Aorta (tissue), 5 donors: ENCODE results near the gene SELENBP1. TPM values are rescaled to one million over a fixed set of nuclear protein-coding genes. Genes with fewer than 3 reads are reported as not detected.

ENCODE experiments used
- ATAC-seq: fragments of 200-7000 bp; cut with Tn5 transposase; one replicate; pipeline ENCODE4 v1.9.1; 2022; ENCODE audit warnings: moderate library complexity; ENCODE audit not compliant: low FRiP score
- DNase-seq, 2 donors: peaks; one replicate each; pipeline ENCODE4 v3.0.0-alpha.2; 2020
- H3K27ac ChIP-seq, 2 donors: one replicate each; pipeline ENCODE4 v1.5.1; 2013; ENCODE audit warnings: low read length in 2 of 2, mild to moderate bottlenecking in 2 of 2, moderate library complexity in 2 of 2, control low read depth in 1 of 2, inconsistent platforms in 1 of 2, low read depth in 1 of 2
- H3K27me3 ChIP-seq, 2 donors: one replicate each; pipeline ENCODE4 v1.6.1; 2013; ENCODE audit warnings: control low read depth in 1 of 2, low read length in 1 of 2, mild to moderate bottlenecking in 1 of 2, moderate library complexity in 1 of 2; ENCODE audit not compliant: insufficient read depth in 2 of 2, control insufficient read depth in 1 of 2
- H3K36me3 ChIP-seq, 2 donors: one replicate each; pipeline ENCODE4 v1.6.1; 2013; ENCODE audit warnings: control low read depth in 1 of 2, low read length in 1 of 2, mild to moderate bottlenecking in 1 of 2; ENCODE audit not compliant: insufficient read depth in 2 of 2, control insufficient read depth in 1 of 2
- H3K4me1 ChIP-seq, 2 donors: one replicate each; pipeline ENCODE4 v1.6.1; 2013; ENCODE audit warnings: low read length in 2 of 2, control low read depth in 1 of 2, mild to moderate bottlenecking in 1 of 2, moderate library complexity in 1 of 2; ENCODE audit not compliant: insufficient read depth in 2 of 2, control insufficient read depth in 1 of 2
- H3K4me3 ChIP-seq, 2 donors: one replicate each; pipeline ENCODE4 v1.5.1; 2013; ENCODE audit warnings: low read length in 2 of 2, control low read depth in 1 of 2, mild to moderate bottlenecking in 1 of 2
- H3K9me3 ChIP-seq: one replicate; pipeline ENCODE4 v1.6.1; 2013; ENCODE audit warnings: mild to moderate bottlenecking, low read length; ENCODE audit not compliant: control insufficient read depth
- WGBS, 2 donors: extraction: QIAGEN DNeasy Blood & Tissue Kit; methylation state at CpG; one replicate each; pipeline ENCODE4 v1.1.7; 2013; 5-methylcytosine and 5-hydroxymethylcytosine counted together
- intact Hi-C, 2 donors: fragments of 100-400 bp; cut with DNase I; formaldehyde crosslinking; loops; one replicate each; pipeline versions ENCODE4 v1.14.2 to v1.15.0; 2022
- polyA plus RNA-seq, 2 donors: library from polyadenylated mRNA; stranded (reverse); fragments of 200-250 nt; gene quantifications; one replicate each; pipeline ENCODE4 v1.2.3, GENCODE V29; 2013
- total RNA-seq, 2 donors: library from RNA; stranded (reverse); fragmentation: NEBNext Ultra II Directional; extraction: Animal tissue kit (Norgen Biotek cat#: 25700); gene quantifications; one replicate each; pipeline ENCODE4 v1.2.1, GENCODE V29; 2021
- donor health status: healthy with polysubstance abuse.
- donor health status: Bipolar disorder and iron deficiency.
- donor health status: DM: no; HTN: no; CAD: no.
- donor health status: DM: no; HTN: no; CAD: no.
- donor health status: DM: yes; HTN: yes; CAD: no.

Gene SELENBP1
- total and polyA plus RNA-seq, 4 donors, result 24.5 to 171 (median 57.3) TPM

GRCh38 chr1:151326619-151327222 is 45.8 kb downstream of the SELENBP1 start:
- Histone ChIP-seq H3K27ac (peak overlapping the region; percentile 59 to 73), H3K4me3 (peak overlapping the region; percentile 85 to 93), H3K4me1 (peaks cover 0 to 2% of the 10 kb centered on the region in 2 donors), H3K36me3 (peaks cover 0 to 4% of the 10 kb centered on the region in 2 donors), H3K27me3 (no peaks in the 10 kb centered on the region), H3K9me3 (no peaks in the 10 kb centered on the region)
- DNase-seq (peak; percentile 79 to 80), ATAC-seq (peak; percentile 82)
- intact Hi-C loops, result loop anchor here in 1 of 2 donors (1.0 to 5.0 kb wide), 2 partner anchors 15 to 44 kb away; partner anchors contain the start of gene ZNF687
- WGBS, 2 donors, result 0% methylated on average over 10 to 12 of the region's 12 CpGs

- peak overlapping the region; percentile 85 to 93 for H3K4me3 ChIP-seq
- peaks cover under 1 to 2% of the 10 kb centered on the region in 2 donors for H3K4me1 ChIP-seq
- WGBS, 2 donors, result 7 to 10% methylated on average over 5 of the region's 5 CpGs
- no peak for DNase-seq
- H3K27ac ChIP-seq, result no peak overlapping the region
- H3K27me3 ChIP-seq, result no peaks in the 10 kb centered on the region
- no peak for ATAC-seq
- no peaks in the 10 kb centered on the region for H3K9me3 ChIP-seq
- peaks cover 0 to 4% of the 10 kb centered on the region in 2 donors for H3K36me3 ChIP-seq
- intact Hi-C loops, result loop anchor here in 1 of 2 donors (5.0 kb wide), 1 partner anchor 44 kb away; the partner anchor contains the start of gene ZNF687
Observed at GRCh38 chr1:151325646-151326429, 46.7 kb downstream of the SELENBP1 start.

- DNase-seq (no peak), ATAC-seq (no peak)
- Histone ChIP-seq H3K36me3 (peaks cover 0 to 4% of the 10 kb centered on the region in 2 donors), H3K27ac (no peak overlapping the region), H3K27me3 (no peaks in the 10 kb centered on the region), H3K9me3 (no peaks in the 10 kb centered on the region), H3K4me3 (no peak overlapping the region), H3K4me1 (peaks cover 2 to 5% of the 10 kb centered on the region in 2 donors)
- 83 to 87% methylated on average over 7 of the region's 7 CpGs for WGBS, 2 donors
- intact Hi-C loops, result loop anchor here in 1 of 2 donors (5.0 kb wide), 1 partner anchor 43 kb away; the partner anchor contains the start of gene ZNF687
Observed at GRCh38 chr1:151325231-151325630, 47.3 kb downstream of the SELENBP1 start.

GRCh38 chr1:151324390-151324930 is 48.0 kb downstream of the SELENBP1 start:
- no peak overlapping the region for H3K27ac ChIP-seq
- intact Hi-C loops, result no loop called here
- H3K4me3 ChIP-seq, result no peak overlapping the region
- no peak for DNase-seq
- WGBS, 2 donors, result 76 to 84% methylated on average over 4 of the region's 4 CpGs
- H3K27me3 ChIP-seq, result no peaks in the 10 kb centered on the region
- peaks cover 0 to 4% of the 10 kb centered on the region in 2 donors for H3K36me3 ChIP-seq
- H3K9me3 ChIP-seq, result no peaks in the 10 kb centered on the region
- H3K4me1 ChIP-seq, result peaks cover 2 to 5% of the 10 kb centered on the region in 2 donors
- no peak for ATAC-seq

GRCh38 chr1:151318975-151319374 is 53.5 kb downstream of the SELENBP1 start:
- 74 to 75% methylated on average over 3 of the region's 3 CpGs for WGBS, 2 donors
- H3K4me1 ChIP-seq, result peaks cover 0 to 5% of the 10 kb centered on the region in 2 donors
- H3K9me3 ChIP-seq, result no peaks in the 10 kb centered on the region
- ATAC-seq, result no peak
- DNase-seq, result no peak
- intact Hi-C loops, result no loop called here
- no peak overlapping the region for H3K27ac ChIP-seq
- no peak overlapping the region for H3K4me3 ChIP-seq
- peaks cover 0 to 9% of the 10 kb centered on the region in 2 donors for H3K36me3 ChIP-seq
- H3K27me3 ChIP-seq, result no peaks in the 10 kb centered on the region

- DNase-seq (no peak), ATAC-seq (no peak)
- Histone ChIP-seq H3K4me3 (no peak overlapping the region), H3K27ac (no peak overlapping the region), H3K4me1 (peaks cover 2 to 4% of the 10 kb centered on the region in 2 donors), H3K27me3 (no peaks in the 10 kb centered on the region), H3K9me3 (no peaks in the 10 kb centered on the region), H3K36me3 (peaks cover 2 to 12% of the 10 kb centered on the region in 2 donors)
- WGBS, 2 donors, result 88 to 91% methylated on average over 17 of the region's 17 CpGs
- intact Hi-C loops, result no loop called here
Observed at GRCh38 chr1:151315565-151316235, 56.8 kb downstream of the SELENBP1 start.

Other genes starting within 250 kb of the SELENBP1 start
- 10 to 100 TPM in 1 of 2 donors, 1 to 10 TPM in 1; 8.1 to 25.2 TPM for gene SEMA6C, start 226.1 kb downstream of the SELENBP1 start, total RNA-seq
- 10 to 100 TPM in 1 of 2 donors, 1 to 10 TPM in 1; 2.5 to 28.8 TPM for gene SEMA6C, start 226.1 kb downstream of the SELENBP1 start, polyA plus RNA-seq
- 1 to 10 TPM; 4.1 TPM for gene TNFAIP8L2, start 216.1 kb downstream of the SELENBP1 start, total RNA-seq
- gene TNFAIP8L2, start 216.1 kb downstream of the SELENBP1 start, polyA plus RNA-seq, result 1 to 10 TPM; 4.1 to 7.1 TPM
- 1 to 10 TPM; 7.3 to 9.6 TPM for gene LYSMD1, start 206.8 kb downstream of the SELENBP1 start, total RNA-seq
- gene LYSMD1, start 206.8 kb downstream of the SELENBP1 start, polyA plus RNA-seq, result 1 to 10 TPM; 4.4 to 7.5 TPM
- 10 to 100 TPM; 27.3 to 33.8 TPM for gene SCNM1, start 206.6 kb downstream of the SELENBP1 start, total RNA-seq
- gene SCNM1, start 206.6 kb downstream of the SELENBP1 start, polyA plus RNA-seq, result 10 to 100 TPM; 39.3 to 58.4 TPM
- gene TMOD4, start 196.7 kb downstream of the SELENBP1 start, total RNA-seq, result under 1 TPM in 1 of 2 donors, not detected in 1; 0.78 TPM
- gene TMOD4, start 196.7 kb downstream of the SELENBP1 start, polyA plus RNA-seq, result under 1 TPM in 1 of 2 donors, not detected in 1; 0.69 TPM
- 10 to 100 TPM; 37.1 to 40.8 TPM for gene VPS72, start 182.5 kb downstream of the SELENBP1 start, total RNA-seq
- gene VPS72, start 182.5 kb downstream of the SELENBP1 start, polyA plus RNA-seq, result 10 to 100 TPM; 26.7 to 28.7 TPM
- gene PIP5K1A, start 174.2 kb downstream of the SELENBP1 start, total RNA-seq, result 10 to 100 TPM; 64.0 to 67.6 TPM
- 10 to 100 TPM; 16.5 to 22.7 TPM for gene PIP5K1A, start 174.2 kb downstream of the SELENBP1 start, polyA plus RNA-seq
- 100 to 1,000 TPM; 115 to 118 TPM for gene PSMD4, start 118.0 kb downstream of the SELENBP1 start, total RNA-seq
- 100 to 1,000 TPM; 144 to 162 TPM for gene PSMD4, start 118.0 kb downstream of the SELENBP1 start, polyA plus RNA-seq
- gene ZNF687, start 90.4 kb downstream of the SELENBP1 start, total RNA-seq, result 10 to 100 TPM; 18.4 to 24.0 TPM
- 1 to 10 TPM; 7.7 to 9.6 TPM for gene ZNF687, start 90.4 kb downstream of the SELENBP1 start, polyA plus RNA-seq
- gene PI4KB, start 45.3 kb downstream of the SELENBP1 start, total RNA-seq, result 10 to 100 TPM; 49.0 to 60.9 TPM
- 10 to 100 TPM; 12.9 to 41.4 TPM for gene PI4KB, start 45.3 kb downstream of the SELENBP1 start, polyA plus RNA-seq
- 10 to 100 TPM; 38.0 to 51.6 TPM for gene RFX5, start 25.5 kb downstream of the SELENBP1 start, total RNA-seq
- 10 to 100 TPM; 14.3 to 26.3 TPM for gene RFX5, start 25.5 kb downstream of the SELENBP1 start, polyA plus RNA-seq
- 100 to 1,000 TPM; 174 to 181 TPM for gene PSMB4, start 26.9 kb upstream of the SELENBP1 start, total RNA-seq
- gene PSMB4, start 26.9 kb upstream of the SELENBP1 start, polyA plus RNA-seq, result 100 to 1,000 TPM; 258 to 396 TPM
- gene POGZ, start 86.8 kb upstream of the SELENBP1 start, total RNA-seq, result 100 to 1,000 TPM in 1 of 2 donors, 10 to 100 TPM in 1; 96.0 to 144 TPM
- 10 to 100 TPM; 11.6 to 34.6 TPM for gene POGZ, start 86.8 kb upstream of the SELENBP1 start, polyA plus RNA-seq
- gene CGN, start 138.7 kb upstream of the SELENBP1 start, total RNA-seq, result 1 to 10 TPM in 1 of 2 donors, under 1 TPM in 1; 0.23 to 1.7 TPM
- 10 to 100 TPM in 1 of 2 donors, under 1 TPM in 1; 0.36 to 27.5 TPM for gene CGN, start 138.7 kb upstream of the SELENBP1 start, polyA plus RNA-seq
- gene TUFT1, start 167.6 kb upstream of the SELENBP1 start, total RNA-seq, result 10 to 100 TPM in 1 of 2 donors, 1 to 10 TPM in 1; 6.5 to 11.2 TPM
- gene TUFT1, start 167.6 kb upstream of the SELENBP1 start, polyA plus RNA-seq, result 1 to 10 TPM; 3.9 to 4.5 TPM
- gene SNX27, start 239.3 kb upstream of the SELENBP1 start, total RNA-seq, result 10 to 100 TPM; 34.7 to 48.0 TPM
- gene SNX27, start 239.3 kb upstream of the SELENBP1 start, polyA plus RNA-seq, result 1 to 10 TPM; 5.6 to 6.4 TPM